Measurements from ENCODE around the gene ABHD10. TPM values are rescaled to one million over a fixed set of nuclear protein-coding genes. Genes with fewer than 3 reads are reported as not detected.

The ABHD10 gene
- 24.7 and 28.9 TPM in 2 replicates for total RNA-seq (2012; rRNA removed)

GRCh38 chr3:111978583-111979433 lies at the start of gene ABHD10:
Gene ABHD10 (plus strand): TSS chr3:111979026. CDS start chr3:111979062, 36 bp downstream.
- Histone ChIP-seq H3K9ac (ENCODE audit: low read depth, low read length) (peak within 1 kb of the TSS; percentile 87), H3K36me3 (ENCODE audit: insufficient read depth, low read length) (peaks cover 11% of the 10 kb centered on the region), H3K9me3 (replicated peaks; ENCODE audit: low read length) (no peaks in the 10 kb centered on the region), H3K4me1 (ENCODE audit: control insufficient read depth, insufficient read depth, low read length) (peaks cover 26% of the 10 kb centered on the region), H3K27me3 (ENCODE audit: control insufficient read depth, insufficient read depth, low read length) (no peaks in the 10 kb centered on the region), H3K4me3 (ENCODE audit: low read length) (peak within 1 kb of the TSS; percentile 92), H3K4me2 (ENCODE audit: low read length) (peak within 1 kb of the TSS; percentile 95)

- H3K36me3 ChIP-seq (ENCODE audit: insufficient read depth, low read length) = peaks cover 24% of the 10 kb centered on the region
Observed at GRCh38 chr3:111929484-111929883, 49.3 kb upstream of the ABHD10 start.

GRCh38 chr3:111932946-111933345 lies 45.9 kb upstream of the ABHD10 start:
- Histone ChIP-seq H3K4me2 (ENCODE audit: low read length) (no peak overlapping the region), H3K4me3 (ENCODE audit: low read length) (no peak overlapping the region), H3K27me3 (ENCODE audit: control insufficient read depth, insufficient read depth, low read length) (no peaks in the 10 kb centered on the region), H3K9ac (ENCODE audit: low read depth, low read length) (no peak overlapping the region), H3K9me3 (replicated peaks; ENCODE audit: low read length) (no peaks in the 10 kb centered on the region), H3K36me3 (ENCODE audit: insufficient read depth, low read length) (peaks cover 13% of the 10 kb centered on the region), H3K4me1 (ENCODE audit: control insufficient read depth, insufficient read depth, low read length) (peaks cover 33% of the 10 kb centered on the region)

More at GRCh38 chr3:111929484-111929883, 49.3 kb upstream of the ABHD10 start:
- Histone ChIP-seq H3K4me2 (ENCODE audit: low read length) (no peak overlapping the region), H3K4me3 (ENCODE audit: low read length) (no peak overlapping the region), H3K27me3 (ENCODE audit: control insufficient read depth, insufficient read depth, low read length) (no peaks in the 10 kb centered on the region), H3K9ac (ENCODE audit: low read depth, low read length) (no peak overlapping the region), H3K4me1 (ENCODE audit: control insufficient read depth, insufficient read depth, low read length) (peaks cover 3% of the 10 kb centered on the region), H3K9me3 (replicated peaks; ENCODE audit: low read length) (no peaks in the 10 kb centered on the region)

- H3K9ac ChIP-seq (ENCODE audit: low read depth, low read length) = peak overlapping the region; percentile 77
- peaks cover 33% of the 10 kb centered on the region for H3K36me3 ChIP-seq (ENCODE audit: insufficient read depth, low read length)
- no peaks in the 10 kb centered on the region for H3K27me3 ChIP-seq (ENCODE audit: control insufficient read depth, insufficient read depth, low read length)
- peak overlapping the region; percentile 66 for H3K4me2 ChIP-seq (ENCODE audit: low read length)
- no peaks in the 10 kb centered on the region for H3K9me3 ChIP-seq (replicated peaks; ENCODE audit: low read length)
- H3K4me3 ChIP-seq (ENCODE audit: low read length) = peak overlapping the region; percentile 30
- H3K4me1 ChIP-seq (ENCODE audit: control insufficient read depth, insufficient read depth, low read length) = peaks cover 36% of the 10 kb centered on the region
Observed at GRCh38 chr3:111936191-111936841, 42.5 kb upstream of the ABHD10 start.

- peaks cover 36% of the 10 kb centered on the region for H3K4me1 ChIP-seq (ENCODE audit: control insufficient read depth, insufficient read depth, low read length)
- H3K9ac ChIP-seq (ENCODE audit: low read depth, low read length) = peak overlapping the region; percentile 77
- H3K36me3 ChIP-seq (ENCODE audit: insufficient read depth, low read length) = peaks cover 28% of the 10 kb centered on the region
Observed at GRCh38 chr3:111936967-111937366, 41.9 kb upstream of the ABHD10 start.

GRCh38 chr3:111937871-111938270 lies 41.0 kb upstream of the ABHD10 start:
- Histone ChIP-seq H3K27me3 (ENCODE audit: control insufficient read depth, insufficient read depth, low read length) (no peaks in the 10 kb centered on the region), H3K4me2 (ENCODE audit: low read length) (no peak overlapping the region), H3K9ac (ENCODE audit: low read depth, low read length) (peak overlapping the region; percentile 77), H3K4me1 (ENCODE audit: control insufficient read depth, insufficient read depth, low read length) (peaks cover 36% of the 10 kb centered on the region), H3K36me3 (ENCODE audit: insufficient read depth, low read length) (peaks cover 33% of the 10 kb centered on the region), H3K9me3 (replicated peaks; ENCODE audit: low read length) (no peaks in the 10 kb centered on the region), H3K4me3 (ENCODE audit: low read length) (no peak overlapping the region)

More at GRCh38 chr3:111936967-111937366, 41.9 kb upstream of the ABHD10 start:
- Histone ChIP-seq H3K9me3 (replicated peaks; ENCODE audit: low read length) (no peaks in the 10 kb centered on the region), H3K4me3 (ENCODE audit: low read length) (peak overlapping the region; percentile 30), H3K4me2 (ENCODE audit: low read length) (peak overlapping the region; percentile 66), H3K27me3 (ENCODE audit: control insufficient read depth, insufficient read depth, low read length) (no peaks in the 10 kb centered on the region)

GRCh38 chr3:111939873-111940272 lies 39.0 kb upstream of the ABHD10 start:
- no peak overlapping the region for H3K4me3 ChIP-seq (ENCODE audit: low read length)
- H3K27me3 ChIP-seq (ENCODE audit: control insufficient read depth, insufficient read depth, low read length) = no peaks in the 10 kb centered on the region
- peaks cover 34% of the 10 kb centered on the region for H3K36me3 ChIP-seq (ENCODE audit: insufficient read depth, low read length)
- no peak overlapping the region for H3K4me2 ChIP-seq (ENCODE audit: low read length)
- H3K4me1 ChIP-seq (ENCODE audit: control insufficient read depth, insufficient read depth, low read length) = peaks cover 39% of the 10 kb centered on the region
- no peak overlapping the region for H3K9ac ChIP-seq (ENCODE audit: low read depth, low read length)
- no peaks in the 10 kb centered on the region for H3K9me3 ChIP-seq (replicated peaks; ENCODE audit: low read length)

- Histone ChIP-seq H3K36me3 (ENCODE audit: insufficient read depth, low read length) (peaks cover 36% of the 10 kb centered on the region), H3K4me3 (ENCODE audit: low read length) (no peak overlapping the region), H3K4me2 (ENCODE audit: low read length) (no peak overlapping the region), H3K4me1 (ENCODE audit: control insufficient read depth, insufficient read depth, low read length) (peaks cover 8% of the 10 kb centered on the region), H3K9ac (ENCODE audit: low read depth, low read length) (peak overlapping the region; percentile 33), H3K27me3 (ENCODE audit: control insufficient read depth, insufficient read depth, low read length) (no peaks in the 10 kb centered on the region), H3K9me3 (replicated peaks; ENCODE audit: low read length) (no peaks in the 10 kb centered on the region)
Observed at GRCh38 chr3:111943533-111943932, 35.3 kb upstream of the ABHD10 start.

- H3K4me2 ChIP-seq (ENCODE audit: low read length) = no peak overlapping the region
- H3K36me3 ChIP-seq (ENCODE audit: insufficient read depth, low read length) = peaks cover 40% of the 10 kb centered on the region
- H3K9ac ChIP-seq (ENCODE audit: low read depth, low read length) = no peak overlapping the region
- H3K4me1 ChIP-seq (ENCODE audit: control insufficient read depth, insufficient read depth, low read length) = peaks cover 8% of the 10 kb centered on the region
- no peak overlapping the region for H3K4me3 ChIP-seq (ENCODE audit: low read length)
- no peaks in the 10 kb centered on the region for H3K27me3 ChIP-seq (ENCODE audit: control insufficient read depth, insufficient read depth, low read length)
- H3K9me3 ChIP-seq (replicated peaks; ENCODE audit: low read length) = no peaks in the 10 kb centered on the region
Observed at GRCh38 chr3:111944372-111944771, 34.5 kb upstream of the ABHD10 start.

GRCh38 chr3:111947231-111947630 lies 31.6 kb upstream of the ABHD10 start:
- Histone ChIP-seq H3K27me3 (ENCODE audit: control insufficient read depth, insufficient read depth, low read length) (no peaks in the 10 kb centered on the region), H3K36me3 (ENCODE audit: insufficient read depth, low read length) (peaks cover 28% of the 10 kb centered on the region), H3K4me3 (ENCODE audit: low read length) (no peak overlapping the region), H3K9ac (ENCODE audit: low read depth, low read length) (no peak overlapping the region), H3K4me2 (ENCODE audit: low read length) (no peak overlapping the region), H3K4me1 (ENCODE audit: control insufficient read depth, insufficient read depth, low read length) (peaks cover 8% of the 10 kb centered on the region), H3K9me3 (replicated peaks; ENCODE audit: low read length) (no peaks in the 10 kb centered on the region)

GRCh38 chr3:111948786-111949185 lies 30.0 kb upstream of the ABHD10 start:
- peaks cover 32% of the 10 kb centered on the region for H3K36me3 ChIP-seq (ENCODE audit: insufficient read depth, low read length)

More at GRCh38 chr3:111948786-111949185, 30.0 kb upstream of the ABHD10 start:
- Histone ChIP-seq H3K27me3 (ENCODE audit: control insufficient read depth, insufficient read depth, low read length) (no peaks in the 10 kb centered on the region), H3K4me3 (ENCODE audit: low read length) (no peak overlapping the region), H3K9ac (ENCODE audit: low read depth, low read length) (no peak overlapping the region), H3K9me3 (replicated peaks; ENCODE audit: low read length) (no peaks in the 10 kb centered on the region), H3K4me2 (ENCODE audit: low read length) (no peak overlapping the region), H3K4me1 (ENCODE audit: control insufficient read depth, insufficient read depth, low read length) (peaks cover 5% of the 10 kb centered on the region)
